ENCODE data around the gene SESN1.

DNA sequence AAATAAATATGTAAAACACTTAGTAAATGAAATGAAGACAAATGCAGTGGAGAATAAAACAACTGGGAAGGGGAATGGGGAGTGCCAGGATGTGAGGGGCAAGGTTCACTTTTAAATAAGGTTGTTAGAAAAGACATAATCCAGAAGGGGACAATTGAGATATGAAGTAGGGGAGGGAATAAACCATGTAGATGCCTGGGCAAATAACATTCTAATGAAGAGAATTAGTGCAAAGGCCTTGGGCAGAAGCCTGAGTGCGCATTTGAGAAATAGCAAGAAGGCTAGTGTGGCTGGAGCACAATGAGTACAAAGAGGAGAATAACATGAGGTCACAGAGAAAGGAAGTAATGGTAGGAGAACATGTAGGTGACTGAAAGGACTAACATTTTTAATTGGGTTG lies 3.0 kb upstream of the SESN1 start:
- TF ChIP-seq, protein P1, sequence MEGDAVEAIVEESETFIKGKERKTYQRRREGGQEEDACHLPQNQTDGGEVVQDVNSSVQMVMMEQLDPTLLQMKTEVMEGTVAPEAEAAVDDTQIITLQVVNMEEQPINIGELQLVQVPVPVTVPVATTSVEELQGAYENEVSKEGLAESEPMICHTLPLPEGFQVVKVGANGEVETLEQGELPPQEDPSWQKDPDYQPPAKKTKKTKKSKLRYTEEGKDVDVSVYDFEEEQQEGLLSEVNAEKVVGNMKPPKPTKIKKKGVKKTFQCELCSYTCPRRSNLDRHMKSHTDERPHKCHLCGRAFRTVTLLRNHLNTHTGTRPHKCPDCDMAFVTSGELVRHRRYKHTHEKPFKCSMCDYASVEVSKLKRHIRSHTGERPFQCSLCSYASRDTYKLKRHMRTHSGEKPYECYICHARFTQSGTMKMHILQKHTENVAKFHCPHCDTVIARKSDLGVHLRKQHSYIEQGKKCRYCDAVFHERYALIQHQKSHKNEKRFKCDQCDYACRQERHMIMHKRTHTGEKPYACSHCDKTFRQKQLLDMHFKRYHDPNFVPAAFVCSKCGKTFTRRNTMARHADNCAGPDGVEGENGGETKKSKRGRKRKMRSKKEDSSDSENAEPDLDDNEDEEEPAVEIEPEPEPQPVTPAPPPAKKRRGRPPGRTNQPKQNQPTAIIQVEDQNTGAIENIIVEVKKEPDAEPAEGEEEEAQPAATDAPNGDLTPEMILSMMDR (IDR thresholded peaks at IDR 0.05), result no peak
- no peak for TF ChIP-seq POLR2A (IDR thresholded peaks at IDR 0.05)
